Fibroblast of the aortic adventitia (primary cell): Measurements from ENCODE around the gene VN1R2. TPM values are rescaled to one million over a fixed set of nuclear protein-coding genes. Genes with fewer than 3 reads are reported as not detected.
"Not testable (repeated sequence)": the region's sequence is repeated elsewhere in the genome, so short reads cannot be mapped to it uniquely, and the experiment has no call there.

Experiments used
- DNase-seq: peaks from one replicate; pipeline ENCODE4 v3.0.0-alpha.2; 2010; ENCODE audit warnings: low read depth
- H3K4me3 ChIP-seq: 2 replicates; pipeline ENCODE4 v1.5.1; 2011; ENCODE audit warnings: low read depth, mild to moderate bottlenecking, control low read depth, low read length, moderate library complexity
- total RNA-seq: library from RNA; depleted of rRNA; stranded (reverse); fragments of >200 nt; gene quantifications from 2 replicates; pipeline ENCODE4 v1.2.3, GENCODE V29; 2012; ENCODE audit warnings: low replicate concordance
- TF ChIP-seq, protein P1 (sequence below): IDR thresholded peaks from 2 replicates; pipeline ENCODE4 v1.5.1; 2011; ENCODE audit warnings: mild to moderate bottlenecking, low read length, control low read depth, inconsistent platforms; ENCODE audit not compliant: insufficient read depth

The VN1R2 gene
- total RNA-seq, 1 donor = not detected

DNA sequence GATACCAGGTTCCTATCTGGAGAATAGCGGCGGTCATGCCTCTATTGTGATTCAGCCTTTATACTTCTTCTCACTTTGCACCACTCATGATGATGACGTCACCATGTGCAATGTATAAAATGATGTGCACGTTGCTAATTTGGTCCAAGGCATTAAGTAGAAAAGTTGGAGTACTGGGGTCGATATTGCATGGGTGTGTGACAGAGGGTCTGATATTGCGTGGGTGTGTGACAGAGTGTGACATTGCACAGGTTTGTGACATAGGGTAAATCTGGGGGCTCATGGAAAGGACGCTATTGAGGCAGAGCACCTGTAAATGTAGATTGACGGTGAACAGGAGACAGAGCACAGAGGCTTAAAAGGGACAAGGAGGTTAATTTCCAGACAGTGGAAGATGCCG lies 14.0 kb downstream of the VN1R2 start:
- TF ChIP-seq, protein P1, sequence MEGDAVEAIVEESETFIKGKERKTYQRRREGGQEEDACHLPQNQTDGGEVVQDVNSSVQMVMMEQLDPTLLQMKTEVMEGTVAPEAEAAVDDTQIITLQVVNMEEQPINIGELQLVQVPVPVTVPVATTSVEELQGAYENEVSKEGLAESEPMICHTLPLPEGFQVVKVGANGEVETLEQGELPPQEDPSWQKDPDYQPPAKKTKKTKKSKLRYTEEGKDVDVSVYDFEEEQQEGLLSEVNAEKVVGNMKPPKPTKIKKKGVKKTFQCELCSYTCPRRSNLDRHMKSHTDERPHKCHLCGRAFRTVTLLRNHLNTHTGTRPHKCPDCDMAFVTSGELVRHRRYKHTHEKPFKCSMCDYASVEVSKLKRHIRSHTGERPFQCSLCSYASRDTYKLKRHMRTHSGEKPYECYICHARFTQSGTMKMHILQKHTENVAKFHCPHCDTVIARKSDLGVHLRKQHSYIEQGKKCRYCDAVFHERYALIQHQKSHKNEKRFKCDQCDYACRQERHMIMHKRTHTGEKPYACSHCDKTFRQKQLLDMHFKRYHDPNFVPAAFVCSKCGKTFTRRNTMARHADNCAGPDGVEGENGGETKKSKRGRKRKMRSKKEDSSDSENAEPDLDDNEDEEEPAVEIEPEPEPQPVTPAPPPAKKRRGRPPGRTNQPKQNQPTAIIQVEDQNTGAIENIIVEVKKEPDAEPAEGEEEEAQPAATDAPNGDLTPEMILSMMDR = no peak
- H3K4me3 ChIP-seq = no peak overlapping the region
- no peak for DNase-seq

DNA sequence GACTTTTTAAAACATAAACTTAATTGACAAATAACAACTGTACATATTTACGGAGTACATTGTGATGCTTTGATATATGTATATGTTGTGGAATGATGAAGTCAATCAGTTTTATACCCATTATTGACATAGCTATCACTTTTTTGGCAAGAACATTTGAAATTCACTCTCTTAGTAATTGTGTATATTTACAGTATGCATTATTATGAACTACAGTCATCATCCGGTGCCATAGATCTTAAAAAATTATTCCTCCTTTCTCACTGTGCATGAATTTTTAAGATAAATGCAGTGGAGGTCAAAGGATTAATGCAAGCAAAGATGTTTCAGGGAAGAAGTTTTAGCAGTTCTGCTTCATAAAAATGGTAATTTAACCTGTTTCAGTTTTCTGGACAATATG lies 17.4 kb downstream of the VN1R2 start:
- no peak for DNase-seq
- TF ChIP-seq, protein P1 = no peak
- no peak overlapping the region for H3K4me3 ChIP-seq

DNA sequence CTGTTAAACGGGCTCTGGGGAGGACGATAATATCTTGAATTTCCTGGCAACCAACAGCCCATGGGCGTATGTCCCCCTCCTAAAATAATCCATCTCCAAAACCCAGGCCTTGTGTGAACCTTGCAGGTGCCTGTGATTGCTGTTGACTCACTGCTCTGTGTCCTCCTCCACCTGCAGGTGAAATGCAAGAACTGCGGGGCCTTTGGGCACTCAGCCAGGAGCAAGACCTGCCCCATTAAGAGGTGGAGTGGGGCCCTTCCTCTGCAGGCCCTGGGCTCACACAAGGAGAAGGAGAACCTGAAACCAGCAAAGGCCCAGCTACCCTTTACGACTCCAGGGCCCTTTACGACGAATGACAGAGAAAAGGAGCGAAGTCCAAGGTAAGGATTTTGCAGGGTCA lies 23.9 kb downstream of the VN1R2 start:
- DNase-seq, H3K4me3 ChIP-seq: not testable (repeated sequence)

DNA sequence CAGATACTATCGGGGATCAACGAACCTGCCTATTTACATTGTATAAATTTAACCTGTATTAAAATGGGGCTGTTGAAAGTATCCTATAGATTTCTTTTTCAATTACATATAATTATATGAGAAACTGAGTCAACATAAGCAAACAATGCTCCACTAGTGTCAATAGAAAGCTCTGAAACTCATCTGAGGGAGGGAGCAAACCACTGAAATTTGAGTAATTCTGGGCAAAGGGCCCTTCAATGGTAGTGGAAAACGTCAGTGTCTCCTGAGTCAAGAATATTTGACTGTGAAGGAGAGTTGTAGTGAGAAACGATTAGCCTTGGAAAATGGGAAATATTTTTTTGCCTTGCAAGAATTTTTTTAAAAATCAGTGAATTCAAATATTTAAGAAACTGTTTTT lies 27.0 kb downstream of the VN1R2 start:
- H3K4me3 ChIP-seq = no peak overlapping the region
- TF ChIP-seq, protein P1 = no peak
- no peak for DNase-seq

DNA sequence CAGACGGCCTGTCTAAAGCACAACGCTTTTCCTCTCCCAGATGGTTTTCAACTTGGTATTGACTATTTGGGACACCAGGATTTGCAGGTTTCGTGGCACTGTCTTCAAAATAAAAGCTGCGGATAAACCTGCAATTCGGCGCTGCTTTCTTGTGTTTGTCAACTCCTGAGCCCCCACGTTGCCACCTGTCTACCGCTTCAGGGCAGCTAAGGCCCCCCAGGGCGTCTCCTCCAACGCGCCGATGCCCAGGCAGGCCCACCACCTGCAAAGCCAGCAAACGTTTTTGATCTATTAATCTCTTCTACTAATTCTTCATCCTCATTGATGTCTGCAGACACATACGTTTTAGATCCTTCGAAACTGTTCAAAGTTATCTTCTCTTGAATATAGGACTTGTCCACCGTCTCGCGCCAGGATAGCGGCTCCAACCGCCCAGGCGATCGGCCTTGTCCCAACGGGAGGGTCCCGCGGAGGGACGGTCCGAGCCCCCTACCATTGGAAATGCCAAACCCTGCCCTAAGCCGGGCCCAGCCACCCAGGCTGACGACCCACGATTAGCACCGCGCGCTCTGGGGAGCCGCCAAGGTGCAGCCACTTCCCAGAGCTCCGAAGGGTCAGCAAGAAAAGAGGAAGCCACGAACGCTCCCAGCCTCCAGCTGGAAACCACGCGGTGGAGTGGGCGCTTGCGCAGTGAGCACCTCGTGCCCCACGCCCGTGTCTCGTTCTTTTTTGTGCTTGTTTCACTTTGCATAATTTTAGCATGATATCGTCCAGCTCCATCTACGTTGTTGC lies 32.9 kb downstream of the VN1R2 start:
- H3K4me3 ChIP-seq = no peak overlapping the region
- DNase-seq = no peak
- TF ChIP-seq, protein P1 = no peak

DNA sequence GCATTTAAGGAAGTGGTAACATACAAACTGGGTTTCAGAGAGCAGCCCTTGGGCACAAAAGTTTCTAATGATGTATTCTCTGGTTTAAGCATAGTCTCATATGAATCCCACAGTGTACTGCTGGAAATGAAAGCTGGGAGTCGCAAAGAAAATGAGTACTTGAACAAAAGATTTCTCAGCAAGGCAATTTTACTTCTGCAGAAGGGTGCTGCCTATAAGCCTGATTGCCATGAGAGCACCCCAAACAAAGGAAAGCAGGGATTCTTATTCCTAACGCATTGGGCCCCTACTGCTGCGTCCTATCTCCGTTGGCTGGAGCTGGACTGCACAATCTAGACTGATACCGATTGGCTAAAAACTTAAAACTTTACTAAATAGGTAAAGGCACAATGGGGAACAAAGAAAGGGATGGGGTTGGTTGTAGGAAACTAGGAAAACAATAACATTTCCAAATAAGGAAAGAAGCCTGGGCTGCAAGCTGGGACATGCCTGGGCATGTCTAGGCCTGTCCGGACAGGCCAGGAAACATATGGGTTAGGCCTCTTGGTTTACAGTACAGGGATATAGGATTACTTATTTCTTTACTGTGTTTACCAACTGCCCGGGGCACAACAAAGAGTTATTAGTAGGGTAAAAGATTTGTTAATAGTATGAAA lies 36.8 kb downstream of the VN1R2 start:
- DNase-seq = no peak
- H3K4me3 ChIP-seq = no peak overlapping the region
- TF ChIP-seq, protein P1 = no peak

DNA sequence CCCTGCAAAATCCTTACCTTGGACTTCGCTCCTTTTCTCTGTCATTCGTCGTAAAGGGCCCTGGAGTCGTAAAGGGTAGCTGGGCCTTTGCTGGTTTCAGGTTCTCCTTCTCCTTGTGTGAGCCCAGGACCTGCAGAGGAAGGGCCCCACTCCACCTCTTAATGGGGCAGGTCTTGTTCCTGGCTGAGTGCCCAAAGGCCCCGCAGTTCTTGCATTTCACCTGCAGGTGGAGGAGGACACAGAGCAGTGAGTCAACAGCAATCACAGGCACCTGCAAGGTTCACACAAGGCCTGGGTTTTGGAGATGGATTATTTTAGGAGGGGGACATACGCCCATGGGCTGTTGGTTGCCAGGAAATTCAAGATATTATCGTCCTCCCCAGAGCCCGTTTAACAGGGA lies 43.2 kb downstream of the VN1R2 start:
- not testable (repeated sequence) for H3K4me3 ChIP-seq, DNase-seq
